Suprapubic skin (tissue), 3 donors: ENCODE results near the gene C4B.
"Not testable (repeated sequence)": the region's sequence is repeated elsewhere in the genome, so short reads cannot be mapped to it uniquely, and the experiment has no call there.

Experiments used
- CTCF ChIP-seq, 2 donors: fragments of 200-600 bp in 1 of 2; fragments of 450-650 bp in 1 of 2; sonication (generic) in 1 of 2; IDR thresholded peaks; one replicate each; pipeline ENCODE4 v1.5.1; 2016 to 2019; ENCODE audit warnings: antibody characterized with exemption in 2 of 2, mild to moderate bottlenecking in 1 of 2, moderate library complexity in 1 of 2
- POLR2AphosphoS5 ChIP-seq, 3 donors: sonication (generic); formaldehyde crosslinking; IDR thresholded peaks; one replicate each; pipeline ENCODE4 v1.6.1; 2017; ENCODE audit warnings: antibody characterized with exemption in 3 of 3

- not testable (repeated sequence) for TF ChIP-seq CTCF, POLR2AphosphoS5 (IDR thresholded peaks at IDR 0.05)
Observed at GRCh38 chr6:32039321-32040274, 25.0 kb downstream of the C4B start.
